ENCODE measurements around the gene ZNF75A. TPM values are rescaled to one million over a fixed set of nuclear protein-coding genes. Genes with fewer than 3 reads are reported as not detected.

Gene ZNF75A
- total RNA-seq, 4 donors from 2014 or later, result 13.2 to 30.1 (median 20.4) TPM

DNA sequence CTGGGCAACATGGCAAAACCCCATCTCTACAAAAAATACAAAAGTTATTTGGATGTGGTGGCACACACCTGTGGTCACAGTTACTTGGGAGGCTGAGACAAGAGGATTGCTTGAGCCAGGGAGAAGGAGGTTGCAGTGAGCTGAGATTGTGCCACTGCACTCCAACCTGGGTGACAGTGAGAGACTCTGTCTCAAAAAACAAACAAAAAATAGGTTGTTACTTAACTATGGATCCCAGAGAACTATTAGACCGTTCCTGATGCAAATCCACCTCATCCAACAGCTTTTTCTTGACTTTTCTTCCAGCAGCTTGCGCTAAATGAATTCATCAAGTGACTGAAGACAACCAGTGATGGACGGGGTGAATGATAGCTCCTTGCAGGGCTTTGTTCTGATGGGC, 50.3 kb downstream of the ZNF75A start, which contains the start of gene OR2C1:
OR2C1 (plus strand) TSS at position 301 of the 400 bp plus-strand sequence; CDS start at position 353, 52 bp downstream.
- no peak for DNase-seq (ENCODE audit: low spot score)
- TF ChIP-seq, protein P1, sequence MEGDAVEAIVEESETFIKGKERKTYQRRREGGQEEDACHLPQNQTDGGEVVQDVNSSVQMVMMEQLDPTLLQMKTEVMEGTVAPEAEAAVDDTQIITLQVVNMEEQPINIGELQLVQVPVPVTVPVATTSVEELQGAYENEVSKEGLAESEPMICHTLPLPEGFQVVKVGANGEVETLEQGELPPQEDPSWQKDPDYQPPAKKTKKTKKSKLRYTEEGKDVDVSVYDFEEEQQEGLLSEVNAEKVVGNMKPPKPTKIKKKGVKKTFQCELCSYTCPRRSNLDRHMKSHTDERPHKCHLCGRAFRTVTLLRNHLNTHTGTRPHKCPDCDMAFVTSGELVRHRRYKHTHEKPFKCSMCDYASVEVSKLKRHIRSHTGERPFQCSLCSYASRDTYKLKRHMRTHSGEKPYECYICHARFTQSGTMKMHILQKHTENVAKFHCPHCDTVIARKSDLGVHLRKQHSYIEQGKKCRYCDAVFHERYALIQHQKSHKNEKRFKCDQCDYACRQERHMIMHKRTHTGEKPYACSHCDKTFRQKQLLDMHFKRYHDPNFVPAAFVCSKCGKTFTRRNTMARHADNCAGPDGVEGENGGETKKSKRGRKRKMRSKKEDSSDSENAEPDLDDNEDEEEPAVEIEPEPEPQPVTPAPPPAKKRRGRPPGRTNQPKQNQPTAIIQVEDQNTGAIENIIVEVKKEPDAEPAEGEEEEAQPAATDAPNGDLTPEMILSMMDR (IDR thresholded peaks at IDR 0.05), result no peak
- no peak for ATAC-seq (ENCODE audit: low FRiP score)

DNA sequence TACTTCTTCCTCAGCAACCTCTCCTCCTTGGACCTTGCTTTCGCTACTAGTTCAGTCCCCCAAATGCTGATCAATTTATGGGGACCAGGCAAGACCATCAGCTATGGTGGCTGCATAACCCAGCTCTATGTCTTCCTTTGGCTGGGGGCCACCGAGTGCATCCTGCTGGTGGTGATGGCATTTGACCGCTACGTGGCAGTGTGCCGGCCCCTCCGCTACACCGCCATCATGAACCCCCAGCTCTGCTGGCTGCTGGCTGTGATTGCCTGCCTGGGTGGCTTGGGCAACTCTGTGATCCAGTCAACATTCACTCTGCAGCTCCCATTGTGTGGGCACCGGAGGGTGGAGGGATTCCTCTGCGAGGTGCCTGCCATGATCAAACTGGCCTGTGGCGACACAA, 50.8 kb downstream of the ZNF75A start:
- ATAC-seq (ENCODE audit: low FRiP score), result no peak
- DNase-seq (ENCODE audit: low spot score), result no peak
- TF ChIP-seq, protein P1 (IDR thresholded peaks at IDR 0.05), result no peak

DNA sequence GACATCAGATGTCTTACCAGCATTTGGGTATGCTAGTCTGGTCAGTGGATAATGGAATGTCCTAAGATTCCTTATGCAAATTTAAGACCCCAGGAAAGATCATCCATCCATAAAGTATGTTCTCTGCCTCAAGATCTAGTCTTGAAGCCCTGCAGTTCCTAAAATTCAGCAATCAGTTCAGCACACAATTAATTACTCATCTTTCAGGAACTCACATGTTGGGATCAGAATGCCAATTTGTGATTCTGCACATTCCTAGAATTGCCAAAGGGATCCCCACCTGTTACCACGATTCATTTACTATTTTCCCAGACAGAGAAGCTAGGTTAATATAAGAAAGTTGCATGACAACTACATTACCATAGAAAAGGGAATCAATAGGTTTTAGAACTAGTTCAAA, 53.6 kb downstream of the ZNF75A start:
- DNase-seq (ENCODE audit: low spot score), result no peak
- TF ChIP-seq, protein P1 (IDR thresholded peaks at IDR 0.05), result no peak
- ATAC-seq (ENCODE audit: low FRiP score), result no peak

GRCh38 chr16:3362931-3363330, 57.6 kb downstream of the ZNF75A start:
- ATAC-seq (ENCODE audit: low FRiP score) (no peak), DNase-seq (ENCODE audit: low spot score) (no peak)
- TF ChIP-seq, protein P1 (IDR thresholded peaks at IDR 0.05), result no peak

- no peak for ATAC-seq (ENCODE audit: low FRiP score)
- TF ChIP-seq, protein P1 (IDR thresholded peaks at IDR 0.05), result no peak
- no peak for DNase-seq (ENCODE audit: low spot score)
Observed at GRCh38 chr16:3363793-3364192, 58.5 kb downstream of the ZNF75A start.

GRCh38 chr16:3364774-3365427, 59.6 kb downstream of the ZNF75A start:
- TF ChIP-seq, protein P1 (IDR thresholded peaks at IDR 0.05), result no peak
- peak; percentile 92 for ATAC-seq (ENCODE audit: low FRiP score)

More at GRCh38 chr16:3364774-3365427, 59.6 kb downstream of the ZNF75A start:
- DNase-seq (ENCODE audit: low spot score), result peak; percentile 39

Other genes starting within 250 kb of the ZNF75A start
- 10 to 100 TPM; 16.5 to 73.0 (median 25.6) TPM for gene IL32, start 239.9 kb upstream of the ZNF75A start, total RNA-seq
- under 1 TPM in 1 of 4 donors, not detected in 3; 0.28 TPM for gene ZSCAN10, start 206.2 kb upstream of the ZNF75A start, total RNA-seq
- gene ZNF205, start 192.9 kb upstream of the ZNF75A start, total RNA-seq, result 10 to 100 TPM in 2 of 4 donors, 1 to 10 TPM in 2; 7.1 to 16.1 (median 9.7) TPM
- gene ZNF213, start 170.5 kb upstream of the ZNF75A start, total RNA-seq, result 1 to 10 TPM; 1.8 to 4.1 (median 3.6) TPM
- not detected for gene OR1F1, start 117.3 kb upstream of the ZNF75A start, total RNA-seq
- 10 to 100 TPM in 2 of 4 donors, 1 to 10 TPM in 2; 4.3 to 12.6 (median 8.7) TPM for gene ZNF200, start 70.3 kb upstream of the ZNF75A start, total RNA-seq
- gene MEFV, start 48.9 kb upstream of the ZNF75A start, total RNA-seq, result 10 to 100 TPM in 1 of 4 donors, 1 to 10 TPM in 3; 2.7 to 25.4 (median 4.2) TPM
- gene ZNF263, start 22.0 kb upstream of the ZNF75A start, total RNA-seq, result 10 to 100 TPM; 23.3 to 66.7 (median 36.2) TPM
- 1 to 10 TPM; 3.3 to 8.8 (median 5.3) TPM for gene TIGD7, start 67 bp upstream of the ZNF75A start, total RNA-seq
- not detected for gene OR2C1, start 50.4 kb downstream of the ZNF75A start, total RNA-seq
- 10 to 100 TPM in 2 of 4 donors, 1 to 10 TPM in 2; 6.5 to 16.6 (median 11.1) TPM for gene ZSCAN32, start 95.5 kb downstream of the ZNF75A start, total RNA-seq
- gene ZNF174, start 95.7 kb downstream of the ZNF75A start, total RNA-seq, result 10 to 100 TPM in 1 of 4 donors, 1 to 10 TPM in 3; 6.2 to 16.6 (median 8.6) TPM
- 1 to 10 TPM; 2.0 to 3.3 (median 2.7) TPM for gene ZNF597, start 138.0 kb downstream of the ZNF75A start, total RNA-seq
- gene NAA60, start 138.2 kb downstream of the ZNF75A start, total RNA-seq, result 10 to 100 TPM; 17.0 to 31.7 (median 26.5) TPM
- not detected for gene C16orf90, start 190.0 kb downstream of the ZNF75A start, total RNA-seq
- gene CLUAP1, start 195.5 kb downstream of the ZNF75A start, total RNA-seq, result 10 to 100 TPM in 2 of 4 donors, 1 to 10 TPM in 2; 8.5 to 17.8 (median 12.5) TPM